ENCODE measurements around the gene AKAP8L.

AKAP8L gene

DNA sequence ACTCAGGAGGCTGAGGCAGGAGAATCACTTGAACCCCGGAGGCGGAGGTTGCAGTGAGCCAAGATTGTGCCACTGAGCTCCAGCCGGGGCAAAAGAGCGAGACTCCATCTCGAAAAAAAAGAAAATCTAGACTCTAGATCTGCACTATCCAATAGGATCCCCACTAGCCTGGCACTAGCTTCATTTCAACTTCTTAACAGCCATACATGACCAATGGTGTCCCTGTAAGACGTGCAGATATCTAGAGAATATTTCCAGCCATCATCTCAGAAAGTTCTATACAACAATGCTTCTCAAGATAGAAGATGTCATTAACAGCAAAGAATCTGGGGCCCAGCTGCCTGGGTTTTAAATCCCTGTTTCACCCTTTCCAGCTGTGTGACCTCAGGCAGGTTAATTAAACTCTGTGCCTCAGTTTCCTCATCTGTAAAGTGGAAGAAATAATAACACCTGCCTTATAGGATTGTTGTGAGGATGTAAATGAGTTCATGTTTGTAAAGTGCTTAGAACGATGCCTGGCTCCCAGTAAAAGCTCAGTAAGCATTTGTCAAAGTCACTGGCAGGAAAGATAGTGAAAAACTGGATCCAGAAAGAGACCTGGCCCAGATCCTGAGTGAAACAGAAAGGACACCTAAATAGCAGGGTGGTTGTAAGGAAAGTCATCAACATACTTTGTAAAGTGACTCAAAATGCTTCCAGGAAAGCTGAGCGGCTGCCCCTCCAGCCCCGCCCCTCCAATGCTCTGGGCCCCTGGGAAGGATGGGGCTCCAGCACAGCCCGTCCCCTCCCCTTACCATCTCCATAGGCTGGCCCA is 17.4 kb upstream of the AKAP8L start:
- Histone ChIP-seq H3K36me3 (ENCODE audit: control insufficient read depth, insufficient read depth, low read length) (peaks cover 3% of the 10 kb centered on the region), H3K4me3 (ENCODE audit: low read length) (no peak overlapping the region), H3K4me1 (ENCODE audit: control insufficient read depth, insufficient read depth, low read length) (peaks cover 9% of the 10 kb centered on the region), H3K9ac (ENCODE audit: low read length) (no peak overlapping the region), H3K27ac (ENCODE audit: low read depth, low read length) (no peak overlapping the region), H3K27me3 (ENCODE audit: control insufficient read depth, insufficient read depth, low read length) (no peaks in the 10 kb centered on the region)

DNA sequence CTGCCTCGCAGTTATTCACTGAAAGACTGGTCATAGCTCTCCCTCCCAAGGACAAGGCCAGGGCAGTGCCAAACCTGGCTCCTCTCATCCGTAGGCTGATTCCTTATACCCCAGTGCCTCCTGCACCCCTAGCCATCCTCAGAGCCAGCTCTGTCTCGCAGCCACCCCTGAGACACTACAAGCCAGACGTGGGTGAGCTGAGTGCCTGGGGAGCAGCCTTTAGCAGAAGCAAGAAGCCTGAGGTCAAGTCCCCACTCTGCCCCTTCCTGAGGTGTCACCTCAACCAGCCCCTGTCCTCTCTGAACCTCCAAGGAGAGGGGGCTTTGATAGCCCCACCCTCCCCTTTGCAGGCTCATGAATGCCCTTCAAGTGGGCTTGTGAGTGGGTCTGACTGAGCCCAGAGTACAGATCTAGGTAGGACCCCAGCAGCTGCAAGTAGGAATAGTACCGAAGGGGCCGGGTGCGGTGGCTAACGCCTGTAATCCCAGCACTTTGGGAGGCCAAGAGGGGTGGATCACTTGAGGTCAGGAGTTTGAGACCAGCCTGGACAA is 14.8 kb upstream of the AKAP8L start:
- H3K27ac ChIP-seq (ENCODE audit: low read depth, low read length), result peak overlapping the region; percentile 94
- H3K4me3 ChIP-seq (ENCODE audit: low read length), result peak overlapping the region; percentile 93
- no peaks in the 10 kb centered on the region for H3K27me3 ChIP-seq (ENCODE audit: control insufficient read depth, insufficient read depth, low read length)
- H3K9ac ChIP-seq (ENCODE audit: low read length), result no peak overlapping the region
- no peaks in the 10 kb centered on the region for H3K36me3 ChIP-seq (ENCODE audit: control insufficient read depth, insufficient read depth, low read length)
- H3K4me1 ChIP-seq (ENCODE audit: control insufficient read depth, insufficient read depth, low read length), result peaks cover 14% of the 10 kb centered on the region

DNA sequence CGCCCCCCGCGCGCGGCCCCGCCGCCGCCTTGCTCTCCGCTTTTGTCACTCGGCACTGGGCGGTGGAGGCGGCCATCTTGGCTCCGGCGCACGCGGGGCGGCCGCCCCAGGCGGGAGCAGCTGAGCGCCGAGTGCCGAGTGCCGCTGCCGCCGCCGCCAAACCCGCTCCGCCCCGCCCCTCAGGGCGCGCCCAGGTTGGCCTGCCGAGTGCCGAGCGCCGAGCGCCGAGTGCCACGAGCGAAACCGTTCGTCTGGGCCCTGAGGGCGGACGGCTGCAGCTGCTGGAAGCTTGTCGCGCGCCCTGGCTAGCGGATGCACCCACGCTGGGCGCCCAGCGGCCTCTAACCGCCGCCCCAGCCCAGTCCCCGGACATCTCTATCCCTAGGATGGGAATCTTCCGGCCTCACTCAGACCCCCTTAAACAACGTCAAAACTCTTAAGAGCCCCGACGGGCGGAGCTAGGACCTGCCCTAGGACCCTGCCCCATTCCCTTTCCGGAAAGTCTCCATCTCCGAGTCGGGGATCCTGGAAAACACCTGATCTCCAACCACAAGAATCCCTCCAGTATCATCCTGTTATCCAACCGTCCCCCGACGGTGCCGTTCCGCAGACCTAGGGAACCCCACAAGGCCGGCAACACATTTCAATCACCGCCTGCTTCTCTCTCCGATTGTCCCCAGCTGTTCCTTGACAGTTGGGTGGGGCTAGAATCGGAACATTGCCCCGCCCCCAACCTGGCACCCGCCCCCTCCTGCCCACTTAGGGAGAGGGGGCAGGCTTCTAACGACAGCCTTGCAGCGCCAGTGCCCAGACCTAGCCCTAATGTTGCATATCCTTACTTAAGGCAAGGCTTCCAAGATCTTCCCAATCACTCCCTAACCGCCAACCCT is 14.1 kb upstream of the AKAP8L start:
- H3K4me1 ChIP-seq (ENCODE audit: control insufficient read depth, insufficient read depth, low read length), result peaks cover 13% of the 10 kb centered on the region
- H3K9ac ChIP-seq (ENCODE audit: low read length), result peak overlapping the region; percentile 62
- H3K36me3 ChIP-seq (ENCODE audit: control insufficient read depth, insufficient read depth, low read length), result peaks cover 1% of the 10 kb centered on the region
- H3K4me3 ChIP-seq (ENCODE audit: low read length), result peak overlapping the region; percentile 93
- H3K27ac ChIP-seq (ENCODE audit: low read depth, low read length), result peak overlapping the region; percentile 94
- no peaks in the 10 kb centered on the region for H3K27me3 ChIP-seq (ENCODE audit: control insufficient read depth, insufficient read depth, low read length)

DNA sequence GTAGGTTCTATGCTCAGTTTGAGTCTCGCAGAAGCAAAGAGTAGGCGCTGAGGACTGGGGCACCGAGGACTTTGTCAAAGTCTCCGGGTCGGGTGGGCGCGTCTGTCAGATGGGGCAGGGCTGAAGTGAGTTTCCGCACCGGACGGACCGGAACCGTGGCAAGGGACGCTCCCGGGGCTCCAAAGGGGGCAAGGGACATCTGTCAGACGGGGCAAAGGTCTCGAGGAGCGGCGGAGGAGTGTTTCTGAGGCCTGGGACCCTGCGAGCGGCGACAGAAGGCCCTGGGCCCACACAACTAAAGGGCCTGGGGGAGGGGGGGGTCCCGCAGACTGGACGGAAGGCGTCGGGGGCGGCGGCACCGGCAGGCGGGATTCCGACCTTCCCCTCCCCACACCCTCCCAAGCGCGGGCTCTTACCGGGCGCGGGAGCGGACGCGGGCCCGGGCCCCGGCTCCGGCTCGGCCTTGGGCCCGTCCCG is 13.3 kb upstream of the AKAP8L start:
- H3K27ac ChIP-seq (ENCODE audit: low read depth, low read length), result no peak overlapping the region
- peaks cover 5% of the 10 kb centered on the region for H3K36me3 ChIP-seq (ENCODE audit: control insufficient read depth, insufficient read depth, low read length)
- peaks cover 10% of the 10 kb centered on the region for H3K4me1 ChIP-seq (ENCODE audit: control insufficient read depth, insufficient read depth, low read length)
- peak overlapping the region; percentile 67 for H3K4me3 ChIP-seq (ENCODE audit: low read length)
- no peak overlapping the region for H3K9ac ChIP-seq (ENCODE audit: low read length)
- H3K27me3 ChIP-seq (ENCODE audit: control insufficient read depth, insufficient read depth, low read length), result no peaks in the 10 kb centered on the region

DNA sequence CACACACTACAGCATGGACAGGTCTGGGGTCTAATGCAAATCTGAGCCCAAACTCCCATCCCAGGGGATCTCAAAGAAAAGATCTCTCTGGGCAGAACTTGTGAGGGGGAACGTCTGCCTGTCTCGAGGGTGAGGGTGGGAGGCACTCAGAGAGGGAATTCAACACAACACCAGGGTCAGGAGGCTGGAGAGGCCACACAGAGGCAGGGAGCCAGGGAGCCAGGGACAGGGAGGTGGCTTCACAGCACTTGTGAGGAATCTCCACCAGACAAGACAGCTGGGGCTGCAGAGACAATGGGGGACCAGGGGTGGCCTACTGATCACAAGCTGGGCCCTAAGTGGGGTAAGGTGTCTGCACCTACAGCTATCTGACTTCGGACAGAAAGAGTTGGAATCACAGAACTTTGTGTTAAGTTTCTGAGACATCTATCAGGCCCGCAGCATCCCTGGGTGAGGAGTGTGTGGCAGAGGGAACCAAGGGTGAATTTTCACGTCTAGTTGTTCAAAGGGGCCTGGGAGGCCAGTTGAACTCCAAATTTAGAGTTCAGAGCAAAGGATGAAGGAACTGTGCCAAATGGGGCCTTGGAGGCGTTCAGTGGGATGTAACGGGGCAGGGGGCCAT is 12.7 kb upstream of the AKAP8L start:
- Histone ChIP-seq H3K4me3 (ENCODE audit: low read length) (peak overlapping the region; percentile 67), H3K27ac (ENCODE audit: low read depth, low read length) (no peak overlapping the region), H3K4me1 (ENCODE audit: control insufficient read depth, insufficient read depth, low read length) (peaks cover 10% of the 10 kb centered on the region), H3K9ac (ENCODE audit: low read length) (no peak overlapping the region), H3K36me3 (ENCODE audit: control insufficient read depth, insufficient read depth, low read length) (peaks cover 9% of the 10 kb centered on the region), H3K27me3 (ENCODE audit: control insufficient read depth, insufficient read depth, low read length) (no peaks in the 10 kb centered on the region)

DNA sequence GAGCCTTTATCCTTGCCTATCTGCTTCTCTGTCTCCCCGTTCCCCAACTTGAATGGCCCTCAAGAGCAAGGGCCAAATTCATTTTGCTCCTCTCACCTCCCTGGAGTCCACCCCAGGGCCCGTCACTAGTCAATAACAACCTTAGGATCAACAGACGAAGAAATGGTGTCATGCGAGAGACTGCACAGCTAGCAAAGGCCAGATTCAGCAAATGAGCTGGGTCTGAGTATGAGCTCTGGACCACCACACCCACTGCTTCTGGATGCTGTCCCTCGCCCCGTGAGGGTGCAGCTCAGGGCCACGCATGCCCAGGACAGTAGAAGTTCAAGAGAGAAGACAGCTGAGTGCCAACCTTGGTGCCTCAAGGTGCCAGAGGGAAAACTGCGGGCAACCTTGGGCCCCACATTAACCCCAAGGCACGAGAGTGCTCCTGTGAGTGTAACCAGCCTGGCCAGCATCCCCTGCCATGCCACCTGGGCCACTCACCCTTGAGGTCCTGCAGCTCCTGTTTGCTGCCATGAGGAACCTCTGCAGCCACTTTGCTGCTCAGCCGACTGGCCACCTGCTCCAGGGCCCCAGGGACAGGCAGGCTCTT is 11.8 kb upstream of the AKAP8L start:
- peak overlapping the region; percentile 34 for H3K4me3 ChIP-seq (ENCODE audit: low read length)
- no peaks in the 10 kb centered on the region for H3K27me3 ChIP-seq (ENCODE audit: control insufficient read depth, insufficient read depth, low read length)
- peaks cover 16% of the 10 kb centered on the region for H3K36me3 ChIP-seq (ENCODE audit: control insufficient read depth, insufficient read depth, low read length)
- no peak overlapping the region for H3K27ac ChIP-seq (ENCODE audit: low read depth, low read length)
- H3K4me1 ChIP-seq (ENCODE audit: control insufficient read depth, insufficient read depth, low read length), result peaks cover 10% of the 10 kb centered on the region
- no peak overlapping the region for H3K9ac ChIP-seq (ENCODE audit: low read length)

DNA sequence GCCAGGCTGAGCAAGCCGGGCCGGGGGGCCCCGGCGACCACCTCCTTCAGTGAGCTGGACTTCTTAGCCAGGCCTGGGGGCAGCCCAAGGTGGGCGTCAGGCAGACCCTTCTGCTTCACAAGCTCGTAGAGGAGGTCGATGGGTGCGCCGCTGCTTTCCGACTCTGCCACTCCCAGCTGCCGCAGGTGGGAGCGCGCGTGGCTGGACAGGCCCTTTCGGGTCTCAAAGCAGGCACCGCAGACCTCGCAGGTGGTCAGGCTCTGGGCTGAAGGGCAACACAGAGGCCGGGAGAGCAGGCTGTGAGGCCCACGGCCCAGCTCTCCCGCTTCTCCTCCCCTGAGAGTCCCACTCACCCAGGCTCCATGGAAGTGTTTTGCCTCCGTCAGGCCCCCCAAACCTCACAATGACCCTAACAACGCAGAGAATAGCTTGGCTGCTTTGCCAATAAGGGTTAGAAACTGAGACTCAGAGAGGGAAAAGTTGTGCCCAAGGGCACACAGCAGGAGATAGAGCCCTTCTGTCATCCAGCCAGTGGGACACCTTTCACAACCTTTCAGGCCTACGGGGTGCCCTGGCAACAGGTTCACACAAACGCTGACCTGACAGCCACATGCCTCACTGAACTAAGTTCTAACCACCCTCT is 11.2 kb upstream of the AKAP8L start:
- Histone ChIP-seq H3K4me3 (ENCODE audit: low read length) (no peak overlapping the region), H3K27me3 (ENCODE audit: control insufficient read depth, insufficient read depth, low read length) (no peaks in the 10 kb centered on the region), H3K36me3 (ENCODE audit: control insufficient read depth, insufficient read depth, low read length) (peaks cover 16% of the 10 kb centered on the region), H3K4me1 (ENCODE audit: control insufficient read depth, insufficient read depth, low read length) (peaks cover 10% of the 10 kb centered on the region), H3K9ac (ENCODE audit: low read length) (no peak overlapping the region), H3K27ac (ENCODE audit: low read depth, low read length) (no peak overlapping the region)

DNA sequence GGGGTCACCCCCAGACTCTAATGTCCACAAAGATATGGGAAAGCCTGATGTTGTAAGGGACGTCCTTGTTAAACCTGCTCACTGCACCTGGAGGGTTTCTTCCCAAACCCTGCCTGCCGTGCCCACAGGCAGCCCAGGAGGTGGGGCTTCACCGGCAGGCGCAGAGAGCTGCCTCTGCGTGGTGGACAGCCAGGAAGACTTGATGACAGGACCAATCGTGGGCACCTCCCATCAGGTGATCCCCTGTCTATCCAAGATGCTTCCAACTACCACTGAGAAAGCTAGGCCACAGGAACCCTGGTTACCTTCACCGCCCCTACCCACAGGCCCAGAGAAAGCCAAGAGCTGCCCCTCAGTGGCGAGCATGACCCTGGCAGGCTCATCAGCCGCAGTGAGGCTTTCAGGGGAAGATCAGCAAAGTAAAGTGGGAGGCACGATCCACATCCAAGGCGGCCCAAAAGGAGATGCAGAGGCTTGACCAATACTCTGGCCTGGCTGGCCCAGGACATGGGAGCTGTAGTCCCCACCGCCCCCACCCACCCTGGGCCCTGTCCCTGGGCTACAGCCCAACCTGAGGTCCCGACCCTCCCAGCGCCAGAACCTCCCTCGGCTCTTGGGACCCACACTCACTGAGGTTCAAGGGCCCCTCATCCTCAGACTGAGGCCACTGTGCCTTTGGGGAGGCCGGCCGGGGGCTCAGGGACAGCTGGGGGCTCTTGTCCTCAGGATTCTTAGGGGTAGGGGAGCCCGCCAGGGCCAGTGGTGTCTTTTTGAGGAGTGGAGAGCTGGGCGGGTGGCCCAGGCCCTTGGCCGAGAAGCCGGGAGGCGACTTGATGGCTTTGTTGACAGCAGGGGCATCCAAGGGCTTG is 10.4 kb upstream of the AKAP8L start:
- no peak overlapping the region for H3K4me3 ChIP-seq (ENCODE audit: low read length)
- peaks cover 16% of the 10 kb centered on the region for H3K36me3 ChIP-seq (ENCODE audit: control insufficient read depth, insufficient read depth, low read length)

DNA sequence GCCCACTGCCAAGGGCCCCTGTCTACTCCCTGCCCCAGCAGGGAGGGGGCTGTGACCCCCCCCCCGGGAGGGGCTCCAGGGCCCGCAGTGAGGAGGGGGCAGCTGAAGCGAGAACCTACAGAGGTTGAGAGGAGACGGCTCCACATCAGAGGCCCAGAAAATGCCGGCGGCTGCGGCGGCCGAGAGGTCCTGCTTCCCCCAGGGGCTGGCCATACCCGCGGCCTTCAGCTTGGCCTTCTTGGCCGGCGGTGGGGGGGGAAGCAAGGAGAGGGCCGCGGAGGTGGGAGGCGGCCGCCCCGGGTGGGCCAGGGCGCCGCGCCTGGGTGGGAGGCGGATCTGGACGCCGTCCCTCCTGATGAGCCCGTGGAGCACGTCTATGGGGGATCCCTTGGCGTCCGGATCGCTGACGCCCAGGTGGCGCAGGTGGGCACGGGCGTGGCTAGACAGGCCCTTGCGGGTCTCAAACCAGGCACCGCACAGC is 9.2 kb upstream of the AKAP8L start:
- Histone ChIP-seq H3K27ac (ENCODE audit: low read depth, low read length) (no peak overlapping the region), H3K9ac (ENCODE audit: low read length) (no peak overlapping the region), H3K4me1 (ENCODE audit: control insufficient read depth, insufficient read depth, low read length) (peaks cover 10% of the 10 kb centered on the region), H3K36me3 (ENCODE audit: control insufficient read depth, insufficient read depth, low read length) (peaks cover 26% of the 10 kb centered on the region), H3K27me3 (ENCODE audit: control insufficient read depth, insufficient read depth, low read length) (no peaks in the 10 kb centered on the region), H3K4me3 (ENCODE audit: low read length) (no peak overlapping the region)

More for the DNA sequence above, 10.4 kb upstream of the AKAP8L start:
- no peak overlapping the region for H3K27ac ChIP-seq (ENCODE audit: low read depth, low read length)
- H3K27me3 ChIP-seq (ENCODE audit: control insufficient read depth, insufficient read depth, low read length), result no peaks in the 10 kb centered on the region
- peaks cover 10% of the 10 kb centered on the region for H3K4me1 ChIP-seq (ENCODE audit: control insufficient read depth, insufficient read depth, low read length)
- no peak overlapping the region for H3K9ac ChIP-seq (ENCODE audit: low read length)

DNA sequence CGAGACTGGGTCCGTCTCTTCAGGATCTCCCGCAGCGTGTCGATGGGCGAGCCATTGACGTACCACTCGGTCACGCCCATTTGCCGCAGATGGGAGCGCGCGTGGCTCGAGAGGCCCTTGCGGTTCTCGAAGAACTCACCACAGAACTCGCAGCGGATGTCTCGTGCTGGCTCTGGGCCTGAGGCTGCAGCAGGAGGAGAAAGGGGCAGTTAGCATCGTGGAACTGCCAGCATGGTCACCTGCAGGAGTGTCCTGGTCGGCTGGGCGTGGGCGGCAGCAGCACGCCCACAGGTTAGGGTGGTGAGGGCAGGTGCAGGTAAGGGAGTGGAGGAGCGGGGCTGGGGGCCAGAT is 8.5 kb upstream of the AKAP8L start:
- peaks cover 31% of the 10 kb centered on the region for H3K36me3 ChIP-seq (ENCODE audit: control insufficient read depth, insufficient read depth, low read length)
- H3K4me1 ChIP-seq (ENCODE audit: control insufficient read depth, insufficient read depth, low read length), result peaks cover 10% of the 10 kb centered on the region
- no peak overlapping the region for H3K9ac ChIP-seq (ENCODE audit: low read length)
- no peaks in the 10 kb centered on the region for H3K27me3 ChIP-seq (ENCODE audit: control insufficient read depth, insufficient read depth, low read length)
- no peak overlapping the region for H3K4me3 ChIP-seq (ENCODE audit: low read length)
- no peak overlapping the region for H3K27ac ChIP-seq (ENCODE audit: low read depth, low read length)
